ENCODE data around the gene TMEM245. TPM values are rescaled to one million over a fixed set of nuclear protein-coding genes. Genes with fewer than 3 reads are reported as not detected.
A peak's percentile ranks its signal among the peaks of the same experiment; 100 is the strongest.

Gene TMEM245
- total RNA-seq, 1 experiment from 2014 or later: 110 TPM

DNA sequence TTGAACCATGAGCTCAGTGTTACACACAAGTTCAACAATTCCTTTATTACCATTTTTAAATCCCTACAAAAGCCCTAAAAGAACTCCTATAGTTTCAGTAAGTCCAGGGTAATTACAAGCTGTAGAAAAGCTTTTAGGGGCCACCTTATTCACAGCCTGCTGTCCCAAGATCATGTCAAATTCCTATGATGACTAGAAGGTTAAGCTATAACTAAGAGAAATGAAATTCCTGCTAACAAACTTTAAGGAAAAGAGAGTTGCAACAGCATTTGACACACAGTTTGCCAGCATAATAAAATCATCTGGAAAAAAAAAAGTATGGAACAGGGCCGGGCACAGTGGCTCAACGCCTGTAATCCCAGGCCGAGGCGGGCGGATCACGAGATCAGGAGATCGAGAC is 31.5 kb downstream of the TMEM245 start:
- Mint-ChIP-seq H3K27ac (ENCODE audit: unreplicated experiment) (no peak overlapping the region), H3K27me3 (ENCODE audit: insufficient read depth, unreplicated experiment) (no peaks in the 10 kb centered on the region), H3K36me3 (ENCODE audit: insufficient read depth, unreplicated experiment) (peaks cover 80% of the 10 kb centered on the region), H3K9me3 (ENCODE audit: unreplicated experiment) (no peaks in the 10 kb centered on the region), H3K4me3 (ENCODE audit: unreplicated experiment) (no peak overlapping the region), H3K4me1 (ENCODE audit: low read depth, unreplicated experiment) (peaks cover 34% of the 10 kb centered on the region)
- Histone ChIP-seq H3K4me3 (ENCODE audit: low read depth, low read length) (no peak overlapping the region), H3K36me3 (ENCODE audit: control insufficient read depth, insufficient read depth, low read length) (no peaks in the 10 kb centered on the region; the same call in none of the 2 replicates), H3K4me1 (peaks cover 51% of the 10 kb centered on the region), H3K27me3 (replicated peaks; ENCODE audit: control insufficient read depth, insufficient read depth, low read length) (no peaks in the 10 kb centered on the region), H3K9me3 (no peaks in the 10 kb centered on the region)
- ChIA-PET POLR2A (no interaction called here), CTCF (interaction anchor here (0.6 kb wide), 1 partner anchor 32 kb away, joined by 5 read pairs; no protein-coding TSS in a partner anchor)
- DNase-seq: no peak
- TF ChIP-seq, protein P1, sequence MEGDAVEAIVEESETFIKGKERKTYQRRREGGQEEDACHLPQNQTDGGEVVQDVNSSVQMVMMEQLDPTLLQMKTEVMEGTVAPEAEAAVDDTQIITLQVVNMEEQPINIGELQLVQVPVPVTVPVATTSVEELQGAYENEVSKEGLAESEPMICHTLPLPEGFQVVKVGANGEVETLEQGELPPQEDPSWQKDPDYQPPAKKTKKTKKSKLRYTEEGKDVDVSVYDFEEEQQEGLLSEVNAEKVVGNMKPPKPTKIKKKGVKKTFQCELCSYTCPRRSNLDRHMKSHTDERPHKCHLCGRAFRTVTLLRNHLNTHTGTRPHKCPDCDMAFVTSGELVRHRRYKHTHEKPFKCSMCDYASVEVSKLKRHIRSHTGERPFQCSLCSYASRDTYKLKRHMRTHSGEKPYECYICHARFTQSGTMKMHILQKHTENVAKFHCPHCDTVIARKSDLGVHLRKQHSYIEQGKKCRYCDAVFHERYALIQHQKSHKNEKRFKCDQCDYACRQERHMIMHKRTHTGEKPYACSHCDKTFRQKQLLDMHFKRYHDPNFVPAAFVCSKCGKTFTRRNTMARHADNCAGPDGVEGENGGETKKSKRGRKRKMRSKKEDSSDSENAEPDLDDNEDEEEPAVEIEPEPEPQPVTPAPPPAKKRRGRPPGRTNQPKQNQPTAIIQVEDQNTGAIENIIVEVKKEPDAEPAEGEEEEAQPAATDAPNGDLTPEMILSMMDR (IDR thresholded peaks at IDR 0.05; ENCODE audit: insufficient read depth in 1 of 2, low read depth in 1 of 2, low read length in 1 of 2, severe bottlenecking in 1 of 2, unreplicated experiment in 1 of 2): no peak
- BruUV-seq (replicated peaks): no TSS peak
- intact Hi-C loops (cut with micrococcal nuclease; ENCODE audit: unreplicated experiment): no loop called here

- intact Hi-C loops (cut with micrococcal nuclease; ENCODE audit: unreplicated experiment): no loop called here
- Histone ChIP-seq H3K4me3 (ENCODE audit: low read depth, low read length) (no peak overlapping the region), H3K9me3 (no peaks in the 10 kb centered on the region), H3K4me1 (peaks cover 55% of the 10 kb centered on the region), H3K36me3 (ENCODE audit: control insufficient read depth, insufficient read depth, low read length) (no peaks in the 10 kb centered on the region; the same call in 1 of the 2 replicates), H3K27me3 (replicated peaks; ENCODE audit: control insufficient read depth, insufficient read depth, low read length) (no peaks in the 10 kb centered on the region)
- Mint-ChIP-seq H3K36me3 (ENCODE audit: insufficient read depth, unreplicated experiment) (peaks cover 80% of the 10 kb centered on the region), H3K27ac (ENCODE audit: unreplicated experiment) (no peak overlapping the region), H3K27me3 (ENCODE audit: insufficient read depth, unreplicated experiment) (no peaks in the 10 kb centered on the region), H3K4me3 (ENCODE audit: unreplicated experiment) (no peak overlapping the region), H3K4me1 (ENCODE audit: low read depth, unreplicated experiment) (peaks cover 35% of the 10 kb centered on the region), H3K9me3 (ENCODE audit: unreplicated experiment) (no peaks in the 10 kb centered on the region)
- no TSS peak for BruUV-seq (replicated peaks)
- POLR2A ChIA-PET: no interaction called here
- CTCF ChIA-PET: no interaction called here
- no peak for DNase-seq
- TF ChIP-seq, protein P1 (IDR thresholded peaks at IDR 0.05; ENCODE audit: insufficient read depth in 1 of 2, low read depth in 1 of 2, low read length in 1 of 2, severe bottlenecking in 1 of 2, unreplicated experiment in 1 of 2): no peak
Observed at GRCh38 chr9:109087795-109088194, 32.0 kb downstream of the TMEM245 start.

GRCh38 chr9:109086221-109086620 is 33.5 kb downstream of the TMEM245 start:
- Histone ChIP-seq H3K4me1 (peaks cover 71% of the 10 kb centered on the region), H3K9me3 (no peaks in the 10 kb centered on the region), H3K27me3 (replicated peaks; ENCODE audit: control insufficient read depth, insufficient read depth, low read length) (no peaks in the 10 kb centered on the region), H3K4me3 (ENCODE audit: low read depth, low read length) (no peak overlapping the region), H3K36me3 (ENCODE audit: control insufficient read depth, insufficient read depth, low read length) (no peaks in the 10 kb centered on the region; the same call in 1 of the 2 replicates)
- Mint-ChIP-seq H3K4me3 (ENCODE audit: unreplicated experiment) (peak overlapping the region; percentile 43), H3K4me1 (ENCODE audit: low read depth, unreplicated experiment) (peaks cover 39% of the 10 kb centered on the region), H3K27me3 (ENCODE audit: insufficient read depth, unreplicated experiment) (no peaks in the 10 kb centered on the region), H3K9me3 (ENCODE audit: unreplicated experiment) (no peaks in the 10 kb centered on the region), H3K36me3 (ENCODE audit: insufficient read depth, unreplicated experiment) (peaks cover 83% of the 10 kb centered on the region), H3K27ac (ENCODE audit: unreplicated experiment) (peak overlapping the region; percentile 40)
- BruUV-seq (replicated peaks): no TSS peak
- CTCF ChIA-PET: no interaction called here
- intact Hi-C loops (cut with micrococcal nuclease; ENCODE audit: unreplicated experiment): no loop called here
- no peak for DNase-seq
- POLR2A ChIA-PET: no interaction called here
- TF ChIP-seq, protein P1 (IDR thresholded peaks at IDR 0.05; ENCODE audit: insufficient read depth in 1 of 2, low read depth in 1 of 2, low read length in 1 of 2, severe bottlenecking in 1 of 2, unreplicated experiment in 1 of 2): peak in 1 of 2 experiments; percentile 3
